HG03442 (cell line): ENCODE data around the gene PPP1R3C.

Experiments used
- ATAC-seq: cut with Tn5 transposase; IDR thresholded peaks from one replicate; pipeline ENCODE4 v1.9.1; 2021; ENCODE audit warnings: mild to moderate bottlenecking, moderate library complexity; ENCODE audit not compliant: unreplicated experiment

Gene PPP1R3C

DNA sequence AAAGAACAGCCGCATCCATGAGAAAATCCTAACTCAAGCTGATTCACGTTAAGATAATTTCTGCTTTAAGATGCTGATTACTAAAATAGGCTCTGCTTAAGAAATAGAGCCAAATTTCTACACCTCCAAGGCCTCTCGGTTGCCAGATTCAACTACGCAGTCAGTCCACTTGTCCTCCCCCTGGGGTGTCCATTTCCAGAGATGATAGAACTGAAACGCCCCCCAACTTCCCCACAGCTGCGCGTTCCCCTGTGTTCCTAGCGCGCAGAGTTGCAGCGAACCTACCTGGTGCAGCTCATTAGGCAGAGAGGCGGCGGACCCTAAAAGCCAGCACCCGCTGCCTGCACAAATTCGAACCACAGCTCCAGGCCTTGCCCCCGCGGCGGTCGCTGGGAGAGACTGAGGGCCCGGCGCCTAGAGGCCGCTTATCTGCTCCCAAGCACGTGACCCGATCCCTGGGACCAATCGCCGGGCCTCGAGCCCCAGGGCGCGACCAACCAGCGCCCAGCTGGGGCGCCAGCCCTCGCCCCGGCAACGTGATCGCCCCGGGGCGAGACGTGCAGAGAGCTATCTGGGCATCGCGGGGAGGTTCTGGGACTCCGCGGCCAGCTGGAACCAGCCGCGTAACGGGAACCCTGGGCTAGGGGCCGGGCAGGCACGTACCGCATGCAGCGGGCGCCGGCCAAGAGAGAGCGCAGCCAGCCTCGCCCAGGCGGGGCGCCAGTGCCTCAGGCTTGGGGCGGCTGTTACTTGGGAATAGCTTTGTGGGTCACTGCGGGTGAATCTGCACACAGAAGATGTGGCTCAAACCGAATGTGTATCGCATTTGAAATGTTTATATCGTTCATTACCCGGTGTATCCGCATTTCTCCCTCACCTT, at the start of gene PPP1R3C:
PPP1R3C (minus strand) TSS at position 401 of the 880 bp plus-strand sequence; CDS start at position 299, 102 bp downstream.
- ATAC-seq = peak; percentile 82

DNA sequence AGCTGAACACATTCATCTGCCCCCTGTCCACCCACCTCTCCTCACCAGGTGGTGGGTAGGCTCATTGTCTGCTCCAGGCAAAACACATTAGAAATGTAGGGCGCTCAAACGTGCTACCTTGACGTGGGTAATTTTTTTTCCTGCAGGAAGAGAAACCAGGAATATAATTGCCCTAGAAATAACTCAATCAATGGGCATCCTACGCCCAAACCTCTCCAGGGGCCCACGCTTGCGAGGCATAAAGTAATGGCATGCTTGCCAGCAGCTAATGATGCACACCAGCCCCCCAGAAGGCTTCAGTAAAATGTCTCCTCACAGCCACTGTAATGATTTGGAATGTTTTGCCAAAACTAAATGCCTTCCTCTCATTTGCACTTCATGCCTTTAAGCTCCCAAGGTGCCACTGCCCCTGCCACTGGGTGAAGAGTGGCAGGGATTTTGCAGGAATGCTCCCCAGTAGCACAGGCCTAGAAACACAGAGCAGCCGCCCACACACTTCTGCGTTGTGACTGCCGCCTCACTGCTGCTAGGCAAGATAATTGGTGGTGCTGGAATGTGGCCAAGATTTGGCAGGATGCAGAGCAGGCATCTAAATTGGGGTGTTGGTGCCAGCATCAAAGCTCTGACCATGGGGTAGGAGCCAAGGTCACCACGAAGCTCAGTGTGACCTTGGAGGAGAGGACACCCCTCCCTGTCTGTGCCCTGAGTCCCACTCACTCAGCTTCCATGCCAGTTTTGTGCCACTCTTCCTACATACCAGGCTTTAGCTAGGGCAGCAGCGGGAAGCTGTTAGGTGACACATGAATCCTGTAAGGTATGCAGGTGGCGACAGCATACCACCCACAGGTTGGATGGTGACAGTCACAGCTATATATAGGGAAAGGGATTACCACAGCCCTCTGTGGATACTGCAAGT, 48.7 kb upstream of the PPP1R3C start:
- ATAC-seq = no peak

DNA sequence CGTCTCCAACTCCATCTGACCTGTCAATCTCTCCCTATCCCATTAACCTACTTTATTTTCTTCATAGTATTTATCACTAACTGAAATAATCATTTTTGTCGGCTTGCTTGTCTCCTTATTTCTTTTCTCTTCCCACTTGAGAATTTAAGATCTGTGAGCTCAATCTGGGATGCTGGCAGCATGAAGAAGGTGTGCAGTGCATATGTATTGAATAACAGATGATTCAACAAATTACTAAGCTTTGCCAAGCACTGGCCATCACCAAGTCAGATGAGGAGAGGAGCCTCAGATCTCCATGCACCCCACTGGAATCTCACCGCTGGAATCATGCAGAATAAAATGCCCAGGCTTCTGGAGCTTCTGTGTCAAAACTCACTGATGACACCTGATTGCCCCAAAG, 47.6 kb upstream of the PPP1R3C start:
- ATAC-seq = no peak

DNA sequence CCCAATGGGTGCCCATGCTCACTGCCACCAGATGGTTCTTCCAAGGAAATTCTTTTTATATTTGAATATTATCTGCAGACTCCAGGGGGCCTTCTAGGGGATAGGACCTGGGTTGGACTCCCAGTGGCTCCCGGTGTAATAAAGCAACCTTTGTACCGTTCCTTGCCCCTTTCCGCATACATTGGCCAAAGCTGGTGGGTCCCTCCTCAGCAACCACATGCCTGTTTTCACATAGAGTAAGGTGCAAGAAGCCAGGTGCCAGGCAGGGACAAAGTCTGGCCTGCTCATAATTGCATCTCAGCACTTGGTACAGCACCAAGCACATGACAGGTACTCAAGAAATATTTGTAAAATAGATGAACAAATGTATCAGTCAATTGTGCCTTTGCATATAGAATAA, 46.4 kb upstream of the PPP1R3C start:
- ATAC-seq = no peak

DNA sequence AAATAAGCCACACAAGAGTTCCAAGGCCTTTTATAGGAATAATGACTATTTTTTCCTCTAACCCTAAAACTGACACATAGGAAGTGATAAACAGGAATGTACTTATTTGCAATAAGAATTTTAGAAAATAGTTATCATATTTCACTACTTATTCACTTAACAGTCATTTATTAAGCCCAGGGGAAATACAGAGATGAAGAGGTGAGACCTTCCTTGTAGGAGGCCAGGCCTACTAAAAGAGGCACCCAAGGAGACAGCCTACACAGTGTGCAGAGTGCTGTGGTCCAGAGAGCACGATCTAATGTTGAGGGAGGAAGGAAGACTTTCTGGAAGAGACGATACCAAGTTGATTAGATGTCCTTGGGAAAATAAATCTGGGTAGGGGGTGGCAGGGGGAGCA, 45.0 kb upstream of the PPP1R3C start:
- no peak for ATAC-seq

DNA sequence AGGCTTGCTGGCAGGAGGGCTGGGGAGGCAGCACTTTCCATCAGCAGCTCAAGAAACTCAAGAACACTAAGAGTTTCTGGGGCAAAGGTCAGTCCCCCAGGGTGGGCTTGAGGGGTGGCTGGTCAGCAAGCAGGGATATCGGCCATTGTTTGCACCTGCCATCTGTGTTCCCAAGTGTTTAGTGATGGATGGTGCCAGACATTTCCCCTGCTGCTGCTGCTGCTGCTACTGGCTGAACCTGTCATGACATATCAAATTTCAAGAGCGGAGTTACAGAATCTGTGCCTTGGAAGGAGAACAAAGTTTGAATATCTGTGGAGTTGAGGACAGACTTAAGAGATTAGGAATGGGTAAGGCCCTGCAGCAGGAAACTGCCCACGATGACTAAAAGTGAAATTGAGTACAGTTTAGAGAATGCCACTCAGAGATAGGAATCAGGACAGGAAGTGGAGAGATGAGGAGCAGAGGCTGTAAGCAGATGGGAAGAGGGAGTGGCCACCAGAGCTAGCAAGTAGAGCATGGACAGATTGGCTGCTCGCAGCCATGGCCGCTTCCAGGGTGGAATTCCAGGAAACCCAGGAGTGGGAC, 39.2 kb upstream of the PPP1R3C start:
- ATAC-seq = no peak

DNA sequence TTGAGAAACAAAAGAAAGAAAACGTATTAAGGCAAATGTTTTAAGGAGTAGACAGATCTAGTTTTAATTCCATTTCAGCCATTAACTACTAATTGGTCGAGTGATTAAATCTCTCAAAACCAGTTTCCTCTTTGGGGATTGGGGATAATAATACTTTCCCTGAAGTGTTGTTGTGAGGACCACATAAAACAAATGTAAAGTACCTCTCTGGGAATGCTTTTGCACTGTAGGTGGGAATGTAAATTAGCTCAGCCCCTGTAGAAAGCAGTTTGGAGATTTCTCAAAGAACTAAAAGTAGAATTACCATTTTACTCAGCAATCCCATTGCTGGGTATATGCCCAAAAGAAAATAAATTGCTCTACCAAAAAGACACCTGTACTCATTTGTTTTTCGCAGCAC, 36.0 kb upstream of the PPP1R3C start:
- ATAC-seq = no peak

DNA sequence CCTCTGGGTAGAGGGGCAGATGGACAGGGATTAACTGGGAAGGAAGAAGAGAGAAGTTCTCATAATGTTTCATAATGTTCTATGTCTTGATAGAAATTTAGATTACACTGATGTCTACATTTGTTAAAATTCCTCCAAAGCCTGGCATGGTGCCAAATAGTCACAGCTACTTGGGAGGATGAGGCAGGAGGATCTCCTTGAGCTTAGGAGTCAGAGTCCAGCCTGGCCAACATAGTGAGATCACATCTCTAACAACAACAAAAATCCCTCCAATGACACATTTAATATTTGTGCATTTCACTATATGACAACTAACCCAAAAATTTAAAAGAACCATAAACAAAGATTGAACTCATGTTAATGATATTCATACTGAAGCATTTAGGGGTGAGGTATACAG, 33.0 kb upstream of the PPP1R3C start:
- ATAC-seq = no peak

DNA sequence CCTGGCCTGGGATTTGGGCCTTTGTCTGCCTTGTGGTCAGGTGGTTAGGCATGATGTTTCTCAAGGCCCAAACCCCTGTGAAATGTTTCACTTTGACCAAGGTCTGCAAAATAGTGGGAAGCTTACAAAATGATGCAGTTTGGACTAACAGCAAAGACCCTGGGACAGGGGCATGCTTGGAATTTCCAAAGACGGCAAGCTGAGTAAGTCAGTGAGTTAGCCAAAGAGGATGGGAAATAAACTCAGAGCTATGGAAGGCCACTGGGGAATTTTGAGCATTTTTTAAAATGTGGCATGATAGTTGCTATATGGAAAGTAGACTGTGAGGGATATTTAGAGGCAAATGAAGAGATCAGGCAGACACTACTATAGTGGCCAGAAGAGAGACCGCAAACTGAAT, 31.6 kb upstream of the PPP1R3C start:
- ATAC-seq = no peak

DNA sequence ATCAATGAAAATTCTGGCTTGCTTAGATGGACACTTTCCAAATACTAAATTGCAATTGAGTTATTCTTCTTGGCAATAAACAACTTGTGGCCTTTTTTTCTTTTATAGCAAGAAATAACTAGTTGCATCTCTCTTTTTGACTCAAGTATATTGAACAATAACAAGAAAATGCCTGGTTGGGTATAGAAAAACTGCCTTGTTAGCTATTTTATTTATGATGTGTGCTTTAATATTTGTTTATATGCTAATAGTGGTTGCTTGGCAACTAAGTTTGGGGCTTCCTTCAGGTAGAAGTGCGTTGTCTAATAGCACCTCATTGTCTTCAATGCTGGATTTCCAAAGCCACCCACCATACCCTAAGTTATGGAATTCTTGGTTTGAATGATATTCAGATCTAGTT, 30.1 kb upstream of the PPP1R3C start:
- no peak for ATAC-seq

DNA sequence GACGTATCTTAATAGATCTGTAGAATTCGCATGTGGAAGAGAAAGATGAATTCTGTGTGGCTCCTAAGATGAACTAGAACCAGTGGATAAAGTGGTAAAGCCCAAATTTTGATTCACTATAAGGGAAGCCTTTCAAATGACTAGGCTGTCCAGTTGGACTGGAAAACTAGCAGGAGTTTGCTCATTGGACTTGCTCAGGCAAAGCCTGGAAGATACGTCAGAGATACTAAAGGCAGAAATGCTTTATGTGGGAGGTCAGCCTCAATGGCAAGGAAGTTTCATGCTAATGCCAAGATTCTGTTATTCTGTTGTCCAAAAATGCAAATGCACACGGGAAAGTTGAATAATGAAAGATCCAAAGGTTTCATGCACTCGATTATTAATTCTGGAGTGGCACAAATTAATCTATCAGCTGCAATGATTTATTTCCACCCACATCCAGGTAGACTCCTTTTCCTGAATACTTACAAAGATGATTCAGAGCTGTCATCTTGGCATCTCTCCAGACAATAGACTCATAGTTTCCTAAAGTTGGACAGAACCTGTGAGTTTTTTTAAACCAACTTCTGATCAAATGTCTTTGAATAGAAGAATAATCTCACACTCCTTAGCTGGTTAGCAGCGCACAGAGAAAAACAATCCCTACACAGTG, 20.5 kb upstream of the PPP1R3C start:
- no peak for ATAC-seq

DNA sequence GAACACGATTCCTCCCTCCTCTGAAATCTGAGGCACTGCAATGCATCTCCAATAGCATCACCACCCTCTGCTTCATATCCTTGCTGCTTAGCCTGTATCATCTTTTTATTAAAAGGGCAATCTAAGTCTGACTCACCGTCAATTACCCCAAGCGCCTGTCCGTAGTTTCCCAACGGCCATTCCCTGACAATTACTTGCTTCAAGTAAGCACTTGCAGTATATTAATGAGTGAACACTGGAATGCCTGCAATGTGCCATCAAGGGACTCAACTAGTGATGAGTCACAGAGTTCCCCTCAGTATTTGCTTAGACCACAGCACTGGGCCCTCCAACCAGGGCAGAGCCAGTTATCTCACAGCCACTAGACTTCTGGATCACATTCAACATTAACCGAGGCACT, 19.5 kb upstream of the PPP1R3C start:
- ATAC-seq = no peak

DNA sequence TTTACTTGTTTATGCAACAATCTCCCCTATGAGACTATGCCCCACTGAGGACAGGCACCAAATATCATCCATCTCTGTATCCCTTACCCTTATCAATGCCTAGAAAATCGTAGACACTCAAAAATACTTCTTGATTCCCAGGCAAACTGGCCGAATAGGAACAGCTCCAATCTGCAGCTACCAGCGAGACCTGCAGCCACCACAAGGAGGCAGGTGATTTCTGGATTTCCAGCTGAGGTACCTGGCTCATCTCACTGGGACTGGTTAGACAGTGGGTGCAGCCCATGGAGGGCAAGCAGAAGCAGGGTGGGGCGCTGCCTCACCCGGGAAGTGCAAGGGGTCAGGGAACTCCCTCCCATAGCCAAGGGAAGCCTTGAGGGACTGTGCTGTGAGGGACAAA, 10.8 kb upstream of the PPP1R3C start:
- no peak for ATAC-seq

DNA sequence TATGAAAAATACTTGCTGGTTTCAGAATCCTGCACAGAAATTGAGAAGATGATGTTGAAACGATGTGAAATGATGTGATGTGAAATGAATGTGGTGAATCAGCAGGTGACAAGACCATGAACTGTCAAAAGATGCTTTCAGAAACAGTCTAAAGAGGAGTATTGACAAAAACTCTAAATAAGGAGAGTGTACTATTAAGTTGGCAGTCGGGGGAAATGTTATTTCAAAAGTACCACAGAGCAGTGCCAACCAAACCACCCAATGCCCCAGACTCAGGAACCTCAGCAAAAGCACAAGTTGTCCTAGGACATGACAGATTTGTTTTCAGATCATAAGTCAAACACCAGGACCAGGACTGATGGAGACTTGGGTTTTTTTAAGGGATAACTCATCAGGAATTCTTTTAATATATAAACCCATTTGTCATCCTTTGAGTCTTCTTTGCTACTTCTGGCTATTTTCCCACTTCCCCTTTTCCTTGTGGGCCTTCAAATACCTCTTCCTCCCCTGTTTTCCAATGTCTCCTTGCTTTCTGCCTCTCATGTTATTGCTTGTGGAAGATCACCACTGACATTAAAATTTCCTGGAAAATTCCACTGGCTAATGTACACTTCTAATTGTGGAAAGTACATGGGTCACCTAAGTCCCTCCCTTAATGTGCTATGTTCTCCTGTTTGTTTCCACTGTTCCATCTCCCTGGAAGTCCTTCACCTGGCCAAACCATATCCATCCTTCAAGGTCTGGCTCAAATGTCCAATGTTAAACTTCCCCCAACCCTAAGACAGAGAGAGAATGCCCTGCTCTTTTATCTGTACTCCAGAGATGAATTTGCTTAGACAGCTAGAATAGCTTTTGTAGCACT, 10.2 kb upstream of the PPP1R3C start:
- no peak for ATAC-seq

DNA sequence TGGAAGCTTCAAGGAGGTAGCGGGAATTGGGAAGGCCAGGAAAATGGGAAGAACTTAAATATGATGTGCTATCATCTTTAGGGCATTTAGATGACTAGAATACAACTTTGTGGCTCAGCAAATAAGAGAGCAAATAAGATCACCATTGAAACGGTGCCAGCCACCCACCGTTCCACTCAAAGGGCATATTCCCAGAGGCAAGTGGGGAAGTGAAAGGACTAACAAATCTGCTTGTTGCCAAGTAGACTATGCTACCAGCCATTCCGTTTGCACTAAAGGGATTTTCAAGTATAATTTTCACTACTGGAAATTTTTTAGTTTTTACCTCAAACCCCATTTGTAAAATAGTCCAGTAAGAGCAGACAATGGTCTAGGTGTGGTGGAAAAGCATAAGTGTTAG, 4.0 kb upstream of the PPP1R3C start:
- ATAC-seq = no peak

DNA sequence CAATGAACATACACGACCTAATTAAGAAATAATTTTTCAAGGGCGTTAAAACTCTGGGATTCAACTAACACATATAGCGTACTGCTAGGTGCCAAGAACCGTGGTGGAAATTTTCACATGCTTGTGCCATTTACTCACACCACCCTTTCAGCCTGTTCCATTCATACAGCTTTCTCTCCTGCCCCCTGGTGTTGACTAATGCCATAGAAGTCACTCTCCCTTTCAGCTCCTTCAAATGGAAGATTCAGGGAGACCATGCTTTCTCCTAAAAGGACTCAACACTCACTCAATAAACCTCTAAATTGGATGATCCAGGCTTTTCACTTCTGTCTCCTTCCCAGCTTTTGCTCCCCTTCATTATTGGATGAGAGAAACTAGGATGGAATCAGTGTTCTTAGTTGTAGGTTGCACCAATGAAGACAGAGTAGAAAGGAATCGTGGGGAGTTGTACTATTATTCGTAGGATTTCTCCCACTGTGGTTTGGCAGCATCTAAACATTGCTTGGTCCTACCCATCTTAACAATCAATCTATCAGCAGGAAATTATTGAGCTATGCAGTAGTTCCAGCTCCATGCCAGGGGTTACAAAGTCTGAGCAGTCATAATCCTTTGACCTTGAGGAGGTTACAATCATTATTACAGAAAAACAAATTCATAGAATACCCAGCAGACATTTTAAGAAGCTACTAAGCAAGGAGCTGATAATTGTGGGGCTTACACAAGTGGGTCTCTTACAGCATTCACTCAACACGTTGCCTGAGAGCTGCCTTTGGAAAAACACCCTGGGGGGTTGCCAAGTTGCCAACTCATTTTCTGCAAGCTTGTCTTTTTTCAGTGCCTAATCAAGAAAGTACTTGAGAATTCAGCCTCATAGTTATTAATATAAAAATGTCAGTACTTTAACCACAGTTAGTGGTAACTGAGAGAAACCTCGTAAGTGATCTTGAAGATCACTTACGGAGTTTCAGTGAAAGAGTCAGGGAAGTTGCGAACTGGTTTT, 2.8 kb upstream of the PPP1R3C start:
- ATAC-seq = no peak

DNA sequence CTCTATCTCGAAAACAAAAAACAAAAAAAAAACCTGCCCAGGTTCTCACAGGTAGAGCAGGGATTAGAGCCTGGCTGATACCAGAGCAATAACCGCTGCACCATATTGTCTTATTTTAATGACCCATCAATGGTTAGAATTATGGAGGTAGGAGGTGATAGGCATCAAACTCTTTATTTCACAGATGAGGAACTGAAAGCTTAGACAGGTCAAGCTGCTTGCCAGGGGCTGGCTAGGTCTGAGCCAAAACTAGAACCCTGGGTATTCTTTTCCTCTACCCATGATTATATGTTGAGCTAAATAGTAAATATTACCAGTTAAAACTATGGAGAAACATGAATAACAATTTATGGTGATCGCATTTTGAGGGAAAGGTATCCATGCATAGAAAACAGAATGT, 2.0 kb upstream of the PPP1R3C start:
- ATAC-seq = no peak

DNA sequence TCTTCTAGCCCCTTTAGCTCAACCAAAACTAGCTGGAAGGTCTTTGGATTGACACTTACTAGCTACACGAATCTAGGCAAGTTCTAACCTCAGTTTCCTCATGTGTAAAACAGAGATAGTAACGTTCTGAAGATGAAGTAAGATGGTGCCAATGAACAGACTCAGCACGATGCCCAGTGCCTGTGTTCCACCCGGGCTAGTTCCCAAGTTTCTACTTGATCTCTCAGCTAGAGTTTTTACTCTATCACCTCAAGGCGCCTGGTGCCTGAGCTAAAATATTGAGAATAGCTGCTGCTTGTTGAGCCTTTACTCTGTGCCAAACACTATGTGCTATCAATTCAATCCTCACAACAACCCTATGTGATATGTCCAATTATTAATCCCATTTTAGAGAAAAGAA, 1.4 kb upstream of the PPP1R3C start:
- ATAC-seq = no peak

DNA sequence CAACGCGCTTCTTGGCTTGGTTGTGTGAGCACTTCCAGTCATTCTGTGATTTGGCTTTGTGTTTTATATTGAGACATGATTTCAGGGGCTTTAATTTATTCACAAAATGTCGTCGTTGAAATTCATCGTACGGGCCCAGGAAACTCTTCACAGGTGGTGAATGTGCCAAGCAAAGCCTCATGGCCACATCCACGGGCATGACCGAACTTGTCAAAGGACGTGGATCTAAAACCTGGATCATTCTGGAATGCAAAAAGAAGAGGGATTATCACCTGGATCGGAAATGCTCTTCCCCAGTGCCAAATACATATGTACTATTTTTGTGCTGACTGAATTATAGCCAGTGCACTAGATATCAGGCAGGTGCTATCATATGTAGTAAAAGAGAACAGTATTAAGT, 2.2 kb downstream of the PPP1R3C start:
- ATAC-seq = no peak
